H1 (cell line): ENCODE measurements around the gene GRIP1. TPM values are rescaled to one million over a fixed set of nuclear protein-coding genes. Genes with fewer than 3 reads are reported as not detected.

Experiments used
- JUND ChIP-seq: IDR thresholded peaks from 2 replicates; pipeline ENCODE4 v1.6.1; 2011; ENCODE audit warnings: mild to moderate bottlenecking, improper control_type of control experiment, low read length
- SIRT6 ChIP-seq: IDR thresholded peaks from one replicate; pipeline ENCODE4 v1.7.1; 2012; ENCODE audit warnings: low read length, inconsistent platforms
- polyA plus RNA-seq, 7 experiments: library from polyadenylated mRNA; depleted of rRNA in 3 of 7; stranded (reverse) in 5 of 7; unstranded in 2 of 7; fragments of >200 nt in 5 of 7; fragments of 200-250 nt in 2 of 7; gene quantifications; 1 replicate in 5 of 7; 2 replicates in 1 of 7; 4 replicates in 1 of 7; pipeline versions ENCODE4 v1.2.1 to v1.2.3, GENCODE V29; 2011 to 2013; ENCODE audit warnings: missing spikeins in 2 of 7, mixed read lengths in 2 of 7
- total RNA-seq: library from RNA; stranded (reverse); fragmentation: NEBNext Ultra II Directional; extraction: Animal tissue kit (Norgen Biotek cat#: 25700); gene quantifications from 2 replicates; pipeline ENCODE4 v1.2.1, GENCODE V29; 2021
- TF ChIP-seq, protein P1 (sequence below), 3 experiments: IDR thresholded peaks; 1 replicate in 2 of 3; 2 replicates in 1 of 3; pipeline versions ENCODE4 v1.5.1 to v1.6.1; 2011; ENCODE audit warnings: low read length in 3 of 3, mild to moderate bottlenecking in 3 of 3, inconsistent platforms in 2 of 3, low read depth in 1 of 3, moderate library complexity in 1 of 3; ENCODE audit not compliant: insufficient read depth in 1 of 3; ENCODE audit errors: control extremely low read depth in 1 of 3

Gene GRIP1
- total and polyA plus RNA-seq, 2 of the 8 experiments (the other 6 are each of a cell fraction or from before 2014, with no cell fraction given), result 4.5 to 27.3 TPM

- TF ChIP-seq, protein P1, sequence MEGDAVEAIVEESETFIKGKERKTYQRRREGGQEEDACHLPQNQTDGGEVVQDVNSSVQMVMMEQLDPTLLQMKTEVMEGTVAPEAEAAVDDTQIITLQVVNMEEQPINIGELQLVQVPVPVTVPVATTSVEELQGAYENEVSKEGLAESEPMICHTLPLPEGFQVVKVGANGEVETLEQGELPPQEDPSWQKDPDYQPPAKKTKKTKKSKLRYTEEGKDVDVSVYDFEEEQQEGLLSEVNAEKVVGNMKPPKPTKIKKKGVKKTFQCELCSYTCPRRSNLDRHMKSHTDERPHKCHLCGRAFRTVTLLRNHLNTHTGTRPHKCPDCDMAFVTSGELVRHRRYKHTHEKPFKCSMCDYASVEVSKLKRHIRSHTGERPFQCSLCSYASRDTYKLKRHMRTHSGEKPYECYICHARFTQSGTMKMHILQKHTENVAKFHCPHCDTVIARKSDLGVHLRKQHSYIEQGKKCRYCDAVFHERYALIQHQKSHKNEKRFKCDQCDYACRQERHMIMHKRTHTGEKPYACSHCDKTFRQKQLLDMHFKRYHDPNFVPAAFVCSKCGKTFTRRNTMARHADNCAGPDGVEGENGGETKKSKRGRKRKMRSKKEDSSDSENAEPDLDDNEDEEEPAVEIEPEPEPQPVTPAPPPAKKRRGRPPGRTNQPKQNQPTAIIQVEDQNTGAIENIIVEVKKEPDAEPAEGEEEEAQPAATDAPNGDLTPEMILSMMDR (IDR thresholded peaks at IDR 0.05; ENCODE audit: control extremely low read depth in 1 of 3, insufficient read depth in 1 of 3, low read depth in 1 of 3, low read length in 3 of 3), result no peak
- TF ChIP-seq JUND, result no peak
- TF ChIP-seq SIRT6, result no peak
These were observed 30.7 kb downstream of the GRIP1 start (continued) for GRCh38 chr12:66648033-66648735.
